Measurements from ENCODE around the gene FIBCD1.

FIBCD1 gene

GRCh38 chr9:130979591-130980385, 40.7 kb upstream of the FIBCD1 start:
- CTCF ChIA-PET, result no interaction called here
- no peak for DNase-seq
- H3K4me1 Mint-ChIP-seq, result no peaks in the 10 kb centered on the region
- no peaks in the 10 kb centered on the region for H3K36me3 Mint-ChIP-seq
- no peak overlapping the region for H3K4me3 Mint-ChIP-seq
- no peak overlapping the region for H3K27ac Mint-ChIP-seq
- H3K9me3 Mint-ChIP-seq, result no peaks in the 10 kb centered on the region
- peaks cover 3% of the 10 kb centered on the region for H3K27me3 Mint-ChIP-seq

- CTCF ChIA-PET, result no interaction called here
- H3K4me1 Mint-ChIP-seq, result no peaks in the 10 kb centered on the region
Measured at GRCh38 chr9:130977811-130978221, 38.8 kb upstream of the FIBCD1 start.

GRCh38 chr9:130975932-130976841, 37.1 kb upstream of the FIBCD1 start:
- DNase-seq, result no peak
- CTCF ChIA-PET, result no interaction called here

More at GRCh38 chr9:130977811-130978221, 38.8 kb upstream of the FIBCD1 start:
- H3K36me3 Mint-ChIP-seq, result no peaks in the 10 kb centered on the region
- DNase-seq, result no peak
- H3K4me3 Mint-ChIP-seq, result no peak overlapping the region
- H3K9me3 Mint-ChIP-seq, result no peaks in the 10 kb centered on the region
- no peak overlapping the region for H3K27ac Mint-ChIP-seq
- H3K27me3 Mint-ChIP-seq, result peaks cover 7% of the 10 kb centered on the region

GRCh38 chr9:130975156-130975555, 36.1 kb upstream of the FIBCD1 start:
- Mint-ChIP-seq H3K36me3 (no peaks in the 10 kb centered on the region), H3K9me3 (no peaks in the 10 kb centered on the region), H3K4me3 (no peak overlapping the region), H3K4me1 (no peaks in the 10 kb centered on the region), H3K27ac (no peak overlapping the region), H3K27me3 (peaks cover 21% of the 10 kb centered on the region)
- CTCF ChIA-PET, result no interaction called here
- DNase-seq, result no peak

More at GRCh38 chr9:130975932-130976841, 37.1 kb upstream of the FIBCD1 start:
- Mint-ChIP-seq H3K9me3 (no peaks in the 10 kb centered on the region), H3K4me3 (no peak overlapping the region), H3K27me3 (peaks cover 14% of the 10 kb centered on the region), H3K36me3 (no peaks in the 10 kb centered on the region), H3K4me1 (no peaks in the 10 kb centered on the region), H3K27ac (no peak overlapping the region)

GRCh38 chr9:130974697-130975096, 35.6 kb upstream of the FIBCD1 start:
- H3K4me3 Mint-ChIP-seq, result no peak overlapping the region
- H3K4me1 Mint-ChIP-seq, result no peaks in the 10 kb centered on the region
- no peaks in the 10 kb centered on the region for H3K9me3 Mint-ChIP-seq
- H3K27ac Mint-ChIP-seq, result no peak overlapping the region
- no peak for DNase-seq
- H3K36me3 Mint-ChIP-seq, result no peaks in the 10 kb centered on the region
- H3K27me3 Mint-ChIP-seq, result peaks cover 17% of the 10 kb centered on the region
- CTCF ChIA-PET, result no interaction called here

- Mint-ChIP-seq H3K4me3 (no peak overlapping the region), H3K9me3 (no peaks in the 10 kb centered on the region), H3K4me1 (no peaks in the 10 kb centered on the region), H3K27ac (no peak overlapping the region), H3K27me3 (peaks cover 17% of the 10 kb centered on the region), H3K36me3 (no peaks in the 10 kb centered on the region)
- DNase-seq, result no peak
- CTCF ChIA-PET, result no interaction called here
Measured at GRCh38 chr9:130973686-130974281, 34.7 kb upstream of the FIBCD1 start.

- H3K9me3 Mint-ChIP-seq, result no peaks in the 10 kb centered on the region
- H3K4me1 Mint-ChIP-seq, result no peaks in the 10 kb centered on the region
- H3K4me3 Mint-ChIP-seq, result no peak overlapping the region
- CTCF ChIA-PET, result no interaction called here
- peaks cover 17% of the 10 kb centered on the region for H3K27me3 Mint-ChIP-seq
- H3K36me3 Mint-ChIP-seq, result no peaks in the 10 kb centered on the region
- no peak overlapping the region for H3K27ac Mint-ChIP-seq
- DNase-seq, result no peak
Measured at GRCh38 chr9:130972957-130973685, 34.1 kb upstream of the FIBCD1 start.

- H3K27ac Mint-ChIP-seq, result no peak overlapping the region
- H3K4me3 Mint-ChIP-seq, result no peak overlapping the region
- no peaks in the 10 kb centered on the region for H3K9me3 Mint-ChIP-seq
- no peaks in the 10 kb centered on the region for H3K4me1 Mint-ChIP-seq
- DNase-seq, result no peak
- H3K27me3 Mint-ChIP-seq, result peaks cover 17% of the 10 kb centered on the region
- CTCF ChIA-PET, result no interaction called here
- H3K36me3 Mint-ChIP-seq, result no peaks in the 10 kb centered on the region
Measured at GRCh38 chr9:130972277-130972956, 33.4 kb upstream of the FIBCD1 start.

GRCh38 chr9:130971294-130971849, 32.3 kb upstream of the FIBCD1 start:
- no peaks in the 10 kb centered on the region for H3K36me3 Mint-ChIP-seq
- CTCF ChIA-PET, result no interaction called here
- no peak overlapping the region for H3K4me3 Mint-ChIP-seq
- no peak for DNase-seq
- no peaks in the 10 kb centered on the region for H3K4me1 Mint-ChIP-seq
- peaks cover 17% of the 10 kb centered on the region for H3K27me3 Mint-ChIP-seq
- no peak overlapping the region for H3K27ac Mint-ChIP-seq
- no peaks in the 10 kb centered on the region for H3K9me3 Mint-ChIP-seq

GRCh38 chr9:130970855-130971254, 31.8 kb upstream of the FIBCD1 start:
- CTCF ChIA-PET, result no interaction called here
- DNase-seq, result no peak
- Mint-ChIP-seq H3K4me3 (no peak overlapping the region), H3K27me3 (peaks cover 17% of the 10 kb centered on the region), H3K9me3 (no peaks in the 10 kb centered on the region), H3K36me3 (no peaks in the 10 kb centered on the region), H3K27ac (no peak overlapping the region), H3K4me1 (no peaks in the 10 kb centered on the region)

GRCh38 chr9:130970052-130970451, 31.0 kb upstream of the FIBCD1 start:
- H3K4me3 Mint-ChIP-seq, result no peak overlapping the region
- H3K4me1 Mint-ChIP-seq, result no peaks in the 10 kb centered on the region
- no peaks in the 10 kb centered on the region for H3K36me3 Mint-ChIP-seq
- no peaks in the 10 kb centered on the region for H3K9me3 Mint-ChIP-seq
- CTCF ChIA-PET, result no interaction called here
- H3K27ac Mint-ChIP-seq, result no peak overlapping the region
- H3K27me3 Mint-ChIP-seq, result peaks cover 17% of the 10 kb centered on the region
- no peak for DNase-seq

- Mint-ChIP-seq H3K9me3 (no peaks in the 10 kb centered on the region), H3K4me1 (no peaks in the 10 kb centered on the region), H3K4me3 (no peak overlapping the region), H3K27me3 (peaks cover 5% of the 10 kb centered on the region), H3K36me3 (no peaks in the 10 kb centered on the region), H3K27ac (no peak overlapping the region)
- DNase-seq, result no peak
- CTCF ChIA-PET, result interaction anchor here (0.6 kb wide), 3 partner anchors 23 to 1239 kb away, joined by 3 read pairs; no protein-coding TSS in a partner anchor
Measured at GRCh38 chr9:130965680-130966079, 26.6 kb upstream of the FIBCD1 start.

GRCh38 chr9:130963916-130964315, 24.9 kb upstream of the FIBCD1 start:
- Mint-ChIP-seq H3K4me1 (no peaks in the 10 kb centered on the region), H3K9me3 (peaks cover under 1% of the 10 kb centered on the region), H3K27ac (no peak overlapping the region), H3K4me3 (no peak overlapping the region), H3K36me3 (peaks cover under 1% of the 10 kb centered on the region), H3K27me3 (peaks cover 4% of the 10 kb centered on the region)
- no peak for DNase-seq
- CTCF ChIA-PET, result no interaction called here
